BLaER1 (cell line): ENCODE measurements around the gene KRTAP22-2.

Experiments
- H3K27ac ChIP-seq: shearing (Covaris generic); formaldehyde crosslinking; 2 replicates; pipeline ENCODE4 v1.8.1; 2022
- H3K27me3 ChIP-seq: shearing (Covaris generic); formaldehyde crosslinking; 2 replicates; pipeline ENCODE4 v1.8.1; 2022
- H3K36me3 ChIP-seq: shearing (Covaris generic); formaldehyde crosslinking; 2 replicates; pipeline ENCODE4 v1.8.1; 2022
- H3K4me1 ChIP-seq: shearing (Covaris generic); formaldehyde crosslinking; 2 replicates; pipeline ENCODE4 v1.8.1; 2022
- H3K4me2 ChIP-seq: shearing (Covaris generic); formaldehyde crosslinking; 2 replicates; pipeline ENCODE4 v1.8.1; 2022
- H3K4me3 ChIP-seq: shearing (Covaris generic); formaldehyde crosslinking; 2 replicates; pipeline ENCODE4 v1.8.1; 2022
- H3K9ac ChIP-seq: shearing (Covaris generic); formaldehyde crosslinking; 2 replicates; pipeline ENCODE4 v1.8.1; 2022
- H3K9me3 ChIP-seq: shearing (Covaris generic); formaldehyde crosslinking; 2 replicates; pipeline ENCODE4 v1.8.1; 2022
- H4K20me1 ChIP-seq: shearing (Covaris generic); formaldehyde crosslinking; 2 replicates; pipeline ENCODE4 v1.8.1; 2022
- Cebpa-rat ChIP-seq: shearing (Covaris generic); IDR thresholded peaks from 2 replicates; pipeline ENCODE4 v1.8.1; 2022

The KRTAP22-2 gene

GRCh38 chr21:30615199-30615598 is 25.0 kb upstream of the KRTAP22-2 start:
- Histone ChIP-seq H3K27me3 (no peaks in the 10 kb centered on the region), H3K36me3 (no peaks in the 10 kb centered on the region), H3K4me3 (no peak overlapping the region), H3K4me1 (no peaks in the 10 kb centered on the region), H3K9ac (no peak overlapping the region), H3K27ac (no peak overlapping the region), H3K4me2 (no peak overlapping the region), H3K9me3 (no peaks in the 10 kb centered on the region), H4K20me1 (no peaks in the 10 kb centered on the region)
- TF ChIP-seq Cebpa-rat = no peak

- no peaks in the 10 kb centered on the region for H3K4me1 ChIP-seq
- H3K4me3 ChIP-seq = no peak within 1 kb of the TSS
- H3K9me3 ChIP-seq = no peaks in the 10 kb centered on the region
- TF ChIP-seq Cebpa-rat = no peak
- H3K27me3 ChIP-seq = no peaks in the 10 kb centered on the region
- H3K36me3 ChIP-seq = no peaks in the 10 kb centered on the region
- no peak within 1 kb of the TSS for H3K27ac ChIP-seq
- no peak within 1 kb of the TSS for H3K4me2 ChIP-seq
- no peaks in the 10 kb centered on the region for H4K20me1 ChIP-seq
- no peak within 1 kb of the TSS for H3K9ac ChIP-seq
Measured at GRCh38 chr21:30613836-30614235, 23.6 kb upstream of the KRTAP22-2 start, which contains the start of gene KRTAP6-1. TSS of gene KRTAP6-1 (minus strand) at chr21:30613930. CDS start at chr21:30613904, 26 bp downstream.

- Histone ChIP-seq H3K4me2 (no peak overlapping the region), H3K27ac (no peak overlapping the region), H3K4me3 (no peak overlapping the region), H3K9me3 (no peaks in the 10 kb centered on the region), H4K20me1 (no peaks in the 10 kb centered on the region), H3K9ac (no peak overlapping the region), H3K27me3 (no peaks in the 10 kb centered on the region), H3K36me3 (no peaks in the 10 kb centered on the region), H3K4me1 (no peaks in the 10 kb centered on the region)
- no peak for TF ChIP-seq Cebpa-rat
Measured at GRCh38 chr21:30612132-30612531, 21.9 kb upstream of the KRTAP22-2 start.

GRCh38 chr21:30605968-30606367 is 15.8 kb upstream of the KRTAP22-2 start:
- Histone ChIP-seq H3K4me1 (no peaks in the 10 kb centered on the region), H4K20me1 (no peaks in the 10 kb centered on the region), H3K9me3 (no peaks in the 10 kb centered on the region), H3K27me3 (no peaks in the 10 kb centered on the region), H3K4me2 (no peak overlapping the region), H3K9ac (no peak overlapping the region), H3K36me3 (no peaks in the 10 kb centered on the region), H3K4me3 (no peak overlapping the region), H3K27ac (no peak overlapping the region)
- TF ChIP-seq Cebpa-rat = no peak

GRCh38 chr21:30600787-30601186 is 10.6 kb upstream of the KRTAP22-2 start, which contains the start of gene KRTAP22-1:
TSS of gene KRTAP22-1 (plus strand) at chr21:30601087.
- no peak within 1 kb of the TSS for H3K4me3 ChIP-seq
- H3K27ac ChIP-seq = no peak within 1 kb of the TSS
- H3K9me3 ChIP-seq = no peaks in the 10 kb centered on the region
- H3K4me1 ChIP-seq = no peaks in the 10 kb centered on the region
- H3K4me2 ChIP-seq = no peak within 1 kb of the TSS
- no peak for TF ChIP-seq Cebpa-rat
- H3K36me3 ChIP-seq = no peaks in the 10 kb centered on the region
- no peaks in the 10 kb centered on the region for H4K20me1 ChIP-seq
- H3K27me3 ChIP-seq = no peaks in the 10 kb centered on the region
- no peak within 1 kb of the TSS for H3K9ac ChIP-seq

- no peak within 1 kb of the TSS for H3K4me3 ChIP-seq
- no peak within 1 kb of the TSS for H3K4me2 ChIP-seq
- H3K9me3 ChIP-seq = no peaks in the 10 kb centered on the region
- H4K20me1 ChIP-seq = no peaks in the 10 kb centered on the region
- no peaks in the 10 kb centered on the region for H3K36me3 ChIP-seq
- H3K27me3 ChIP-seq = no peaks in the 10 kb centered on the region
- H3K27ac ChIP-seq = no peak within 1 kb of the TSS
- no peak within 1 kb of the TSS for H3K9ac ChIP-seq
- no peaks in the 10 kb centered on the region for H3K4me1 ChIP-seq
- TF ChIP-seq Cebpa-rat = no peak
Measured at GRCh38 chr21:30598802-30599201, 8.6 kb upstream of the KRTAP22-2 start, which contains the start of gene KRTAP6-2. TSS of gene KRTAP6-2 (minus strand) at chr21:30598902. CDS start at chr21:30598874, 28 bp downstream.

- H3K27ac ChIP-seq = no peak within 1 kb of the TSS
- no peak within 1 kb of the TSS for H3K9ac ChIP-seq
- H3K27me3 ChIP-seq = no peaks in the 10 kb centered on the region
- no peaks in the 10 kb centered on the region for H3K4me1 ChIP-seq
- no peak within 1 kb of the TSS for H3K4me2 ChIP-seq
- no peaks in the 10 kb centered on the region for H3K9me3 ChIP-seq
- H3K36me3 ChIP-seq = no peaks in the 10 kb centered on the region
- no peaks in the 10 kb centered on the region for H4K20me1 ChIP-seq
- H3K4me3 ChIP-seq = no peak within 1 kb of the TSS
- no peak for TF ChIP-seq Cebpa-rat
Measured at GRCh38 chr21:30592140-30592539, 1.9 kb upstream of the KRTAP22-2 start, which contains the start of gene KRTAP6-3. TSS of gene KRTAP6-3 (plus strand) at chr21:30592440. CDS start at chr21:30592446, 6 bp downstream.

GRCh38 chr21:30582870-30583269 is 7.3 kb downstream of the KRTAP22-2 start:
- no peak overlapping the region for H3K4me3 ChIP-seq
- H3K27me3 ChIP-seq = no peaks in the 10 kb centered on the region
- H3K9me3 ChIP-seq = no peaks in the 10 kb centered on the region
- no peaks in the 10 kb centered on the region for H3K4me1 ChIP-seq
- no peak overlapping the region for H3K27ac ChIP-seq
- H3K36me3 ChIP-seq = no peaks in the 10 kb centered on the region
- no peak for TF ChIP-seq Cebpa-rat
- no peak overlapping the region for H3K9ac ChIP-seq
- no peaks in the 10 kb centered on the region for H4K20me1 ChIP-seq
- no peak overlapping the region for H3K4me2 ChIP-seq

- no peak overlapping the region for H3K27ac ChIP-seq
- H4K20me1 ChIP-seq = no peaks in the 10 kb centered on the region
- no peak overlapping the region for H3K9ac ChIP-seq
- TF ChIP-seq Cebpa-rat = no peak
- H3K4me2 ChIP-seq = no peak overlapping the region
- no peaks in the 10 kb centered on the region for H3K9me3 ChIP-seq
- H3K27me3 ChIP-seq = no peaks in the 10 kb centered on the region
- H3K4me3 ChIP-seq = no peak overlapping the region
- H3K4me1 ChIP-seq = no peaks in the 10 kb centered on the region
- H3K36me3 ChIP-seq = no peaks in the 10 kb centered on the region
Measured at GRCh38 chr21:30580132-30580531, 10.1 kb downstream of the KRTAP22-2 start.

GRCh38 chr21:30579346-30579745 is 10.9 kb downstream of the KRTAP22-2 start:
- Histone ChIP-seq H3K4me1 (no peaks in the 10 kb centered on the region), H3K27me3 (no peaks in the 10 kb centered on the region), H3K9me3 (no peaks in the 10 kb centered on the region), H4K20me1 (no peaks in the 10 kb centered on the region), H3K27ac (no peak overlapping the region), H3K4me3 (no peak overlapping the region), H3K36me3 (no peaks in the 10 kb centered on the region), H3K4me2 (no peak overlapping the region), H3K9ac (no peak overlapping the region)
- no peak for TF ChIP-seq Cebpa-rat

- Histone ChIP-seq H3K9ac (no peak overlapping the region), H3K4me2 (no peak overlapping the region), H3K4me1 (no peaks in the 10 kb centered on the region), H3K9me3 (no peaks in the 10 kb centered on the region), H3K36me3 (no peaks in the 10 kb centered on the region), H3K4me3 (no peak overlapping the region), H3K27ac (no peak overlapping the region), H3K27me3 (no peaks in the 10 kb centered on the region), H4K20me1 (no peaks in the 10 kb centered on the region)
- no peak for TF ChIP-seq Cebpa-rat
Measured at GRCh38 chr21:30577766-30578165, 12.4 kb downstream of the KRTAP22-2 start.
